ENCODE data around the gene SLC38A10. TPM values are rescaled to one million over a fixed set of nuclear protein-coding genes. Genes with fewer than 3 reads are reported as not detected.

SLC38A10 gene
- 63.1 TPM for total RNA-seq

DNA sequence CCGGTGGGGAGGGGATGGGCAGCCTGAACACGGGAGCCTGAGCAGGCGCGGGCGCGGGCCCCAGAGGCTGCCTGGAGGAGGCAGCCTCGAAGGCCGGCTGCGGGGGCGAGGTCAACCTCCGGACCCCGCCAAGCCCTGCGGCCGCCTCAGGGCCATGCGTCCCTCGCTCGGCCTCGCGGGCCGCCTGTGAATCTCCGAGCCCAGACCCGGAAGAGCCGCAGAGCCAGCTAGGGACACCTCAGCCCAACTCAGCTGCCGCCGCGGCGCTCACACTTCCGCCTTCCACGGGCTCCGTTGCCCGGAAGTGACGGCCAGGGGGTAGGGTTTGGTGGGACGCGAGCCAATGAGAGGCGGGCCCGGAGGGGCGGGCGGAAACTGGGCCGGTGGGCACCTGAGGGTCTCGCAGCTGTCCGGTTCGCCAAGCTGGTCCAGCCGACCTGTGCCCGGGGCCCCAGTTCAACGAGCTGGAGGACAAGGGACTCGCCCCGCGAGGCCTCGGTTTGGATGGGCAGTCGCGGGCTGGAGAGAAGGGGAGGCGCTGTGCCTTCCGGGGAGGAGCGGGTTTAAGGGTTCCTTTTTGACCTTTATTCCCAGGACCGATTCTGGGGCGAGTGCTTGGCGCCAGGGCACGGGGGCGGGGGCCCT lies at the start of gene SLC38A10:
SLC38A10 (minus strand) TSS at position 277 of the 645 bp plus-strand sequence. CDS start 386 bp downstream, outside the sequence.

GRCh38 chr17:81238815-81239713 lies 56.0 kb downstream of the SLC38A10 start, which contains the start of the genes NDUFAF8 and TEPSIN:
NDUFAF8 (plus strand) TSS chr17:81239318; CDS start chr17:81239364, 46 bp downstream.
TEPSIN (minus strand) TSS chr17:81239055; CDS start chr17:81239033, 22 bp downstream.

DNA sequence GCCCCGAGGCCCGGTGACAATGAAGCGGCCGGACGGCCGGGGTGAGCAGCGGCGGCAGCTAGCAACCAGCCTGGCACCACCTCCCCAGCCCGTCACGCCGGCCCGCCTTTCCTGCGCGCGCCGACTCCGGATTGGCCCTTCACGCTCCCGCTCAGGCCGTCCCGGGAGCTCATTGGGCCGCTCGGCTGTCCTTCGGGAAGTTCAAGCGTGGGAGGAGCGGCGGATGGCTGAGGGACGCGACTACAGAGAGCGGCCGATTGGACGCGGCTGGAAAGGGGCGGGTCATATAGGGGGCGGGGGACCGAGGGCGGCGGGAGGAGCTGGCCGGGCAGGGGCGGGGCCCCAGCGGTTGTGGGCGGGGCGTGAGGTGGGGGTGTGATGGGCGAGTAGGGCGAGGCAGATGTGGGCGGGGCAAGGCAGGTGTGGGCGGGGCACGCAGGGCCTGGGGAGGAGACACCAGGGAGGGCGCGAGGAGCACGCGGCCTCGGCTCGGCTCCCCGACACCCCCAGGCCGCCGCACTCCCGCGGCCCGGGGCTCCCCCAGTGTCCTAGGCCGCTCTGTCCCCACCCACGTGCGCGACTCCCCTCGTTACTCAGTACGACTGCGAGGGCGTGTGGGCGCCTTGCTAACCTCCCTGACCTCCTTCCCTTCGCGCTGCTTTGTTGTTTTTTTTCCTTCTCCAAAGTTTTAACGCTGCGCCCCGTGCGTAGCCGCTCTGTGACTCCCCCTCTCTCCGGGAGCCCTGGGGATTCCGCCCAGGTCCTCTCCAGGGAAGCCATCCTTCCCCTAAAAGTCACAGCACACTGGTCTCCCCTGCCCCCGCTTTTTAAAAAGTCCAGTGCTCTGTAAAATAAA lies 72.0 kb downstream of the SLC38A10 start, which contains the start of gene CEP131:
CEP131 (minus strand) TSS at position 60 of the 856 bp plus-strand sequence. CDS start 2,909 bp downstream, outside the sequence.

Other genes starting within 250 kb of the SLC38A10 start
- not detected for gene PVALEF, start 129.8 kb downstream of the SLC38A10 start, total RNA-seq
- gene AATK, start 129.1 kb downstream of the SLC38A10 start, total RNA-seq, result 3.2 TPM
- gene CEP131, start 72.3 kb downstream of the SLC38A10 start, total RNA-seq, result 16.8 TPM
- 34.7 TPM for gene TEPSIN, start 56.3 kb downstream of the SLC38A10 start, total RNA-seq
- gene NDUFAF8, start 56.0 kb downstream of the SLC38A10 start, total RNA-seq, result 23.3 TPM
- 25.2 TPM for gene BAHCC1, start 100.2 kb upstream of the SLC38A10 start, total RNA-seq
- gene ACTG1, start 217.5 kb upstream of the SLC38A10 start, total RNA-seq, result 5,181 TPM
- gene FSCN2, start 233.1 kb upstream of the SLC38A10 start, total RNA-seq, result 4.1 TPM